Aorta (tissue), 5 donors: ENCODE results near the gene KLHDC2. TPM values are rescaled to one million over a fixed set of nuclear protein-coding genes. Genes with fewer than 3 reads are reported as not detected.
"Not testable (repeated sequence)": the region's sequence is repeated elsewhere in the genome, so short reads cannot be mapped to it uniquely, and the experiment has no call there.

Experiments used
- ATAC-seq: fragments of 200-7000 bp; cut with Tn5 transposase; one replicate; pipeline ENCODE4 v1.9.1; 2022; ENCODE audit warnings: moderate library complexity; ENCODE audit not compliant: low FRiP score
- DNase-seq, 2 donors: peaks; one replicate each; pipeline ENCODE4 v3.0.0-alpha.2; 2020
- H3K27ac ChIP-seq, 2 donors: one replicate each; pipeline ENCODE4 v1.5.1; 2013; ENCODE audit warnings: low read length in 2 of 2, mild to moderate bottlenecking in 2 of 2, moderate library complexity in 2 of 2, control low read depth in 1 of 2, inconsistent platforms in 1 of 2, low read depth in 1 of 2
- H3K27me3 ChIP-seq, 2 donors: one replicate each; pipeline ENCODE4 v1.6.1; 2013; ENCODE audit warnings: control low read depth in 1 of 2, low read length in 1 of 2, mild to moderate bottlenecking in 1 of 2, moderate library complexity in 1 of 2; ENCODE audit not compliant: insufficient read depth in 2 of 2, control insufficient read depth in 1 of 2
- H3K36me3 ChIP-seq, 2 donors: one replicate each; pipeline ENCODE4 v1.6.1; 2013; ENCODE audit warnings: control low read depth in 1 of 2, low read length in 1 of 2, mild to moderate bottlenecking in 1 of 2; ENCODE audit not compliant: insufficient read depth in 2 of 2, control insufficient read depth in 1 of 2
- H3K4me1 ChIP-seq, 2 donors: one replicate each; pipeline ENCODE4 v1.6.1; 2013; ENCODE audit warnings: low read length in 2 of 2, control low read depth in 1 of 2, mild to moderate bottlenecking in 1 of 2, moderate library complexity in 1 of 2; ENCODE audit not compliant: insufficient read depth in 2 of 2, control insufficient read depth in 1 of 2
- H3K4me3 ChIP-seq, 2 donors: one replicate each; pipeline ENCODE4 v1.5.1; 2013; ENCODE audit warnings: low read length in 2 of 2, control low read depth in 1 of 2, mild to moderate bottlenecking in 1 of 2
- H3K9me3 ChIP-seq: one replicate; pipeline ENCODE4 v1.6.1; 2013; ENCODE audit warnings: mild to moderate bottlenecking, low read length; ENCODE audit not compliant: control insufficient read depth
- WGBS, 2 donors: extraction: QIAGEN DNeasy Blood & Tissue Kit; methylation state at CpG; one replicate each; pipeline ENCODE4 v1.1.7; 2013; 5-methylcytosine and 5-hydroxymethylcytosine counted together
- intact Hi-C, 2 donors: fragments of 100-400 bp; cut with DNase I; formaldehyde crosslinking; loops; one replicate each; pipeline versions ENCODE4 v1.14.2 to v1.15.0; 2022
- long read RNA-seq, 2 donors: library from polyadenylated mRNA; unstranded; transcript quantifications; one replicate each; pipeline ENCODE4 v2.0.0, GENCODE V29; 2020 to 2021
- polyA plus RNA-seq, 2 donors: library from polyadenylated mRNA; stranded (reverse); fragments of 200-250 nt; gene quantifications; one replicate each; pipeline ENCODE4 v1.2.3, GENCODE V29; 2013
- total RNA-seq, 2 donors: library from RNA; stranded (reverse); fragmentation: NEBNext Ultra II Directional; extraction: Animal tissue kit (Norgen Biotek cat#: 25700); gene quantifications; one replicate each; pipeline ENCODE4 v1.2.1, GENCODE V29; 2021
- donor health status: healthy with polysubstance abuse.
- donor health status: Bipolar disorder and iron deficiency.
- donor health status: DM: no; HTN: no; CAD: no.
- donor health status: DM: no; HTN: no; CAD: no.
- donor health status: DM: yes; HTN: yes; CAD: no.

KLHDC2 gene, protein sequence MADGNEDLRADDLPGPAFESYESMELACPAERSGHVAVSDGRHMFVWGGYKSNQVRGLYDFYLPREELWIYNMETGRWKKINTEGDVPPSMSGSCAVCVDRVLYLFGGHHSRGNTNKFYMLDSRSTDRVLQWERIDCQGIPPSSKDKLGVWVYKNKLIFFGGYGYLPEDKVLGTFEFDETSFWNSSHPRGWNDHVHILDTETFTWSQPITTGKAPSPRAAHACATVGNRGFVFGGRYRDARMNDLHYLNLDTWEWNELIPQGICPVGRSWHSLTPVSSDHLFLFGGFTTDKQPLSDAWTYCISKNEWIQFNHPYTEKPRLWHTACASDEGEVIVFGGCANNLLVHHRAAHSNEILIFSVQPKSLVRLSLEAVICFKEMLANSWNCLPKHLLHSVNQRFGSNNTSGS
- 10 to 100 TPM; 49.1 to 56.3 TPM for total RNA-seq
- 10 to 100 TPM; 40.2 to 93.7 TPM for polyA plus RNA-seq
- long read RNA-seq, donor 1, full-length matches to known transcripts: 290 of 311 reads
- long read RNA-seq, donor 1, partial matches to known transcripts: 0 of 311 reads
- long read RNA-seq, donor 1, other reads (novel, unspliced or antisense): 21 of 311 reads
- long read RNA-seq, donor 2, full-length matches to known transcripts: 61 of 78 reads
- long read RNA-seq, donor 2, partial matches to known transcripts: 3 of 78 reads
- long read RNA-seq, donor 2, other reads (novel, unspliced or antisense): 14 of 78 reads

DNA sequence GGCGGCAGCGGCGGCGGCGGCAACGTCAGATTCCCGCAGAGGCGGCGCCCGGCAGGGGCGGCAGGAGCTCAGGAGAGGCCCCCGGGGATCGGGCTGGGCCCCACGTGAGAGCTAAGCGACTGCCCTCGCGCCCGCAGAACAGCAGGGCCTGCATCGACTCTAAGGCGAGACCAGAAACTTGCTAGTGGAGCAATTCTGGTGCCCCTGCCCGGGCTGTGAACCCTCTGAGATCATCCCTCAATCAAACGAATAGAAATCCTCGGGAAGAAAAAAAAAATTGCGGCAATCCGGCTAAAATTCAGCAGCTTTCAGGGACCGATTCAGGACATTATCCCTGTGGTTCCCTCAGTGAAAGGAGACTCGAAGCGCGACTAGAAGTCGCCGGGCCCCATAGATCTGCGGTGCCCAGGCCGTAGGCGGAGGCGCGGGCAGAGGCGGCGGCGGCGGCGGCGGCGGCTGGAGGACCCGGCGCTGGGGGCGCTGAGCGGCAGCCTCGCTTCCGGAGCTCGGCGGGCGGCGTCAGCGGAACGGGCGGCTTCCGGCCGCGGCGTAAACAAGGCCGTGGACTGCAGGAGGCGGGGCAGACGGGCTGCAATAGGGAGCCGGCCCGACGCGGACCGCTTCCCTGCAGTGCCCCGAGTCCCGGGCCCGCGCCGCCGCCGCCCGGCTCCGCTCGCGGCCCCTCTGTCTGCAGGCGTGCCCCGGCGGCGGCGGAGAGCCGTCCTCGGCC lies at the start of gene KLHDC2:
Gene KLHDC2, plus strand, starts transcription at position 583 of the 730 bp plus-strand sequence. CDS start 316 bp downstream, outside the sequence.
- Histone ChIP-seq H3K4me3 (peak within 1 kb of the TSS; percentile 95 to 96), H3K27me3 (no peaks in the 10 kb centered on the region), H3K27ac (peak within 1 kb of the TSS; percentile 89 to 96), H3K36me3 (no peaks in the 10 kb centered on the region), H3K9me3 (no peaks in the 10 kb centered on the region), H3K4me1 (peaks cover 0 to 3% of the 10 kb centered on the region in 2 donors)
- WGBS, 2 donors: 0% methylated on average over 70 to 86 of the region's 86 CpGs
- intact Hi-C loops: loop anchor here (1.0 to 5.0 kb wide), 3 partner anchors 74 to 133 kb away; partner anchors contain the start of genes KLHDC1 (in 2 of the 2) and DNAAF2 (in 1 of the 2)
- ATAC-seq (peak; percentile 95), DNase-seq (peak; percentile 95 to 96)

DNA sequence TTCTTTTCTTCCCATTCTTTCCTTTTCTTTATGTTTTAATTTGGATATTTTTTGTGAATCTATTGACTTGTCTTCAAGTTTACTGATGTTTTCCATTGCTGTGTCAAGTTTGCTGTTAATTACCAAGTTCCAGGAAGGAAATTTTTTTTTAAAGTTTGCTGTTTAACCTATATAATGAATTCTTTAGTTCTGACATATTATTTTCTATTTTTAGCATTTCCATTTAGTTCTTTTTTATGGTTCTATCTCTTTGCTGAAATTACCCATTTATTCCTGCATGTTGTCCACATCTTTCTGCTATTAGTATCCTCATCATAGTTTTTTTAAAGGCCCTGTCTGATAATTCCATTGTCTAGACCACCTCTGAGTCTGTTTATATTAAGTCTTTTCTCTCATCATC lies 47.2 kb upstream of the KLHDC2 start:
- Histone ChIP-seq H3K9me3 (no peaks in the 10 kb centered on the region), H3K27ac (no peak overlapping the region), H3K27me3 (no peaks in the 10 kb centered on the region), H3K4me3 (no peak overlapping the region), H3K36me3 (peaks cover 0 to 2% of the 10 kb centered on the region in 2 donors), H3K4me1 (no peaks in the 10 kb centered on the region)
- DNase-seq: no peak
- intact Hi-C loops: no loop called here
- ATAC-seq: no peak

DNA sequence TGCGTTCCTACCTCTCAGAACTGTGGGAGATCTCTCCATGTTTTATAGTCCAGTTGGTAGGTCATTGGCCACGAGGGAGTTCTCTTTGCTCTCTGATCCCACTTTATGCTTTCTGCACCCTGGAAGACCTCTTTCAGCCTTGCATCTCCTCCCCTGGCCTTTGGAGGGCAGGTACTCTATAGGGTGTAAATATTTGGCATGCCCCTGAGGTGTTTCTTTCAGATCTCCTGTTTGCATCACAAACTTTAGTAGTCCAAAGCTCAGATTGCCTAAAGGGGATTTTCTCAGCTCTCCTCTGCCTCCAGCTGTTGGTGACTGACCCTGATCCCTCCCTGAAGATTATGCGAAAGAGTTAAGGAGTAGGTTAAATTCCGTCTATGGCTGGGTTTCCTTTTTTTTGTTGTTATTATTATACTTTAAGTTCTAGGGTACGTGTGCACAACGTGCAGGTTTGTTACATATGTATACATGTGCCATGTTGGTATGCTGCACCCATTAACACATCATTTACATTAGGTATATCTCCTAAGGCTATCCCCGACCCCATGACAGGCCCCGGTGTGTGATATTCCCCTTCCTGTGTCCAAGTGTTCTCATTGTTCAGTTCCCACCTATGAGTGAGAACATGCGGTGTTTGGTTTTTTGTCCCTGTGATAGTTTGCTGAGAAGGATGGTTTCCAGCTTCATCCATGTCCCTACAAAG lies 46.1 kb upstream of the KLHDC2 start:
- WGBS, 2 donors: 84 to 87% methylated on average over 9 of the region's 9 CpGs
- H3K36me3 ChIP-seq, intact Hi-C loops, ATAC-seq, H3K4me3 ChIP-seq, DNase-seq, H3K9me3 ChIP-seq, H3K4me1 ChIP-seq, H3K27me3 ChIP-seq, H3K27ac ChIP-seq: not testable (repeated sequence)

DNA sequence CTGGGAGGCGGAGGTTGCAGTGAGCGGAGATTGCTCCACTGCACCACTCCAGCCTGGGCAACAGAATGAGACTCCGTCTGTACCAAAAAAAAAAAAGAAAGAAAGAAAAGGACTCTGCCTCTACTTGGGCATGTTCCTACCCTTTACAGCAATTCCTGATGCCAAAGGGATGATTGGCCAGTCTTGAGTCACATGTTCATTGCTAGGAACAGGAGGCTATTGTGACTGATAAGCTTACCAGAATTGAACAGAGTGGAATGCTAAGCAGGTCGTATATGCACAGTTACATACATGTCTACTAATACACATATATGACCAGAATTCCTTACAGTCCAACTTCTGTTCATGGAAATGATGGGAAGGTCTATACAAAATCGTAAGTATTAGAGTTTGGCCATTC lies 40.8 kb upstream of the KLHDC2 start:
- no peaks in the 10 kb centered on the region for H3K4me1 ChIP-seq
- 88 to 89% methylated on average over 5 of the region's 5 CpGs for WGBS, 2 donors

DNA sequence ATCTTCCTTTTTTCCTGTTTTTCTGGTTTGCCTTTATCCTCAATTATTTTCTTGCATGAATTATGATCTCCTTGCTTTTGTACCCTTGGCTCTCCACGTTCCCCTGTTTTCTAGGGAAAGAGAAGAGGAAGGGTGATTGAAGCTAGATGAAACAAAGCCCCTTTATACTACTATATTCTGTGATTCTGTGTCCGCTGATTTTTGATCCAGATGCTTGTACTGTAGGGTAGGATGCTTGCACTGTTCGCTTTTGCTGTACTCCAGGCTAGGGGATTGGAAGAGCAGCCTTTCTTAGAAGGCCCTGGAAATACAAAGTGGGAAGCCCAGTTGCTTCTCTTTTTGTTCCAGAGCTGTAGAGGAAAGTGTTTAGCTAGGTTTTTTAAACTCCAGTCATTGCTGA lies 35.1 kb upstream of the KLHDC2 start:
- H3K27ac ChIP-seq: no peak overlapping the region
- no peak for DNase-seq
- H3K4me1 ChIP-seq: no peaks in the 10 kb centered on the region
- no peaks in the 10 kb centered on the region for H3K27me3 ChIP-seq
- 88 to 94% methylated on average over 3 of the region's 3 CpGs for WGBS, 2 donors
- H3K36me3 ChIP-seq: peaks cover 0 to 2% of the 10 kb centered on the region in 2 donors
- no peak for ATAC-seq
- no peak overlapping the region for H3K4me3 ChIP-seq
- intact Hi-C loops: no loop called here
- no peaks in the 10 kb centered on the region for H3K9me3 ChIP-seq

More for the DNA sequence above, 40.8 kb upstream of the KLHDC2 start:
- Histone ChIP-seq H3K9me3 (no peaks in the 10 kb centered on the region), H3K27ac (no peak overlapping the region), H3K4me3 (no peak overlapping the region), H3K27me3 (no peaks in the 10 kb centered on the region), H3K36me3 (peaks cover 0 to 5% of the 10 kb centered on the region in 2 donors)
- intact Hi-C loops: no loop called here
- ATAC-seq: no peak
- DNase-seq: no peak

DNA sequence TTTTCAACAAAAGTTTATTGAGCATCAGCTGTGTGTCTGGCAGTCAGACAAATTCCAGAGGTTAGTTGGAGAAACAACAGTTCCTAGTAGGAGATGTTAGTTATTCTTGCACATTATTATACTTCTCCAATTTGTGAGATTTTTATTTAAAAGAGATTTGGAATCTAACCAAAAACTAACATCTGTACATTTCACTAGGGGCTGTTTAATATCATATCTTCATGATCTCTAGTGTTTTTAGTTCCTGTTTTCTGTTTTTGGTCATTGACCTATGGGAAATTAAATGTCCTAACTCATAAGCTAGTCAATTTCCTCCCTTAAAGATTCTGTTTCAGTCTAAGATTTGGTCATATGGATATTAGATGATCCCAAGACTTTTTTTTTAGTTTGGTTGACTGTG lies 34.1 kb upstream of the KLHDC2 start:
- Histone ChIP-seq H3K36me3 (peaks cover 0 to 3% of the 10 kb centered on the region in 2 donors), H3K4me3 (no peak overlapping the region), H3K9me3 (no peaks in the 10 kb centered on the region), H3K27me3 (no peaks in the 10 kb centered on the region), H3K27ac (no peak overlapping the region), H3K4me1 (no peaks in the 10 kb centered on the region)
- DNase-seq (no peak), ATAC-seq (no peak)
- intact Hi-C loops: no loop called here

DNA sequence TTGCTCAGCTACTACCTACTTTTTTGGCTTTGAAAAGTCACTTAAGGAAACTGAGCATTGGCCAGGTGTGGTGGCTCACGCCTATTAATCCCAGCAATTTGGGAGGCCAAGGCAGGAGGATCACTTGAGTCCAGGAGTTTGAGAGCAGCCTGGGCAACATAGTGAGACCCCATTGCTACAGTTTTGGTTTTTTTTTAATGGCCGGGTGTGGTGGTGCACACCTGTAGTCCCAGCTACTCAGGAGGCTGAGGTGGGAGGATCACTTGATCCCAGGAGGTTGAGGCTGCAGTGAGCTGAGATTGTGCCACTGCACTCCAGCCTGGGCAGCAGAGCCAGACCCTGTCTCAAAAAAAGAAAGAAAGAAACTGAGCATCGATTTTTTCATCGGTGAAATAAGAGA lies 32.3 kb upstream of the KLHDC2 start:
- intact Hi-C loops, H3K27ac ChIP-seq, H3K27me3 ChIP-seq, ATAC-seq, H3K4me1 ChIP-seq, H3K9me3 ChIP-seq, DNase-seq, H3K36me3 ChIP-seq, H3K4me3 ChIP-seq: not testable (repeated sequence)
- 88 to 97% methylated on average over 4 of the region's 4 CpGs for WGBS, 2 donors

DNA sequence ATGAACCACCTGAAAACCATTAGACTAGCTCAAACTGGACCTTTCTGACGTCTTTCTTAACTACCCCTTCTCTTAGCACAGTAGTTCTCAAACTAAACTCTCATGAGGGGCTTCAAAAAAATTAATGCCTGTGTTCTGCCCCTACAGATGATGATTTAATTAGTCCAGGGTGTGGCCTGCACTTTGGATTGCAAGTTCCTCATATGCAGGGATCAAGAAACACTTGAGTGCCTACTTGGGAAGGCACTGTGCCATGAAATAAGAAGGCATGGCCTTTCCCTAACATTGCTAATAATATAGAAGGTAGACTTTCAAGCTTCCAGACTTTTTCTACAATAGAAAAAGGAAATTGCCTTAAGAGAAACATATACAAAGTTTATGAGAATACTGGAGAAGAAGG lies 22.8 kb upstream of the KLHDC2 start:
- Histone ChIP-seq H3K4me3 (no peak overlapping the region), H3K9me3 (no peaks in the 10 kb centered on the region), H3K27me3 (no peaks in the 10 kb centered on the region), H3K27ac (no peak overlapping the region), H3K36me3 (peaks cover 0 to 7% of the 10 kb centered on the region in 2 donors), H3K4me1 (peaks cover 0 to 1% of the 10 kb centered on the region in 2 donors)
- no peak for ATAC-seq
- no peak for DNase-seq
- intact Hi-C loops: no loop called here
- WGBS, 2 donors: 79 to 86% methylated on average over 1 of the region's 1 CpG
